NCI-H1436 (cell line): ENCODE data around the gene CSF3.

Experiments used
- DNase-seq: peaks from one replicate; lab custom pipeline; 2025; lab: John Stamatoyannopoulos, UW

The CSF3 gene

GRCh38 chr17:40061609-40062038 lies 46.4 kb downstream of the CSF3 start:
- no peak for DNase-seq

DNA sequence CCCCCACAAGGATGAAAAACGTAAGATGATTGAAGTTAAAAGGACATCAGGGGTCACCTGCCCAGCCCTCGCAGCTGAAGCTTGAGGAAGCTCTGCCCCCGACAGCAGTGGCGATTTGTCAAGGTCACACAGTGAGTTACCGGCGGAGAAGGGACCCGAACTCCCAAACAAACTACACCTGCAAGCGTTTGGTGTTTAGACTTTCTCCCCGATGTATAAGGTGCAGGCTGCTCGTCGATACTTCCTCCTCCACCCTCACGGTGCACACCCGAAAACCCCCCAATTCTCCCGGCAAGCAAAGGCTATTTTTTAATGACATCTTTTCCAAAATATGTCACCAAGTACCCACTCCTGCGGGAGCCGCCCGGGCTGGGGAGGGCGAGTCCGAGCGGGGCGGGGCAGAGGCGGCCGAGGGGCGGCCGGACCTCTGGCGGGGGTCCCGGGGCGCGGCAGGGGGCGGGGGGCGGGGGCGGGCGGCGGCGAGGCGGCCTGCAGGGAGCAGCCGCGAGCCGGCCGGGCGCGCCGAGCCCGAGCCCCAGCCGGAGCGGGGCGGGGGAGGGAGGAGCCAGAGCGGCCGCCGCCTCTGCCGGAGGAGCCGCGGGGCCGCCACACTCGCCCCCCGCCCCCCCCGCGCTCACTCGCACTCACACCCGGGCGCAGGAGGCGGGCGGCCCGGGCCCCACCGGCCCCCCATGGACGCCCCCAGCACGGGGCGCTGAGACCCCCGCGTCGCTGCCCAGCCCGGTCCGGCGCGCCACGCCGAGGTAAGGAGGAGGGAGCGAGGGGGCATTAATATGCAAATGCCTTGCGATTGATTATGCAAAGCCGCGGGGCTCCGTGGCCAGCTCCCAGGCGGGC lies 47.3 kb downstream of the CSF3 start, which contains the start of gene THRA:
Gene THRA, plus strand, starts transcription at position 637 of the 858 bp plus-strand sequence. CDS start 11,524 bp downstream, outside the sequence.
- DNase-seq: peak; percentile 62

- no peak for DNase-seq
Observed at GRCh38 chr17:40063187-40063771, 48.0 kb downstream of the CSF3 start.

GRCh38 chr17:40063901-40064531 lies 48.8 kb downstream of the CSF3 start:
- no peak for DNase-seq

- DNase-seq: no peak
Observed at GRCh38 chr17:40064971-40065768, 49.9 kb downstream of the CSF3 start.

- DNase-seq: no peak
Observed at GRCh38 chr17:40065769-40066510, 50.7 kb downstream of the CSF3 start.
